Measurements from ENCODE around the gene USF2.

USF2 gene

DNA sequence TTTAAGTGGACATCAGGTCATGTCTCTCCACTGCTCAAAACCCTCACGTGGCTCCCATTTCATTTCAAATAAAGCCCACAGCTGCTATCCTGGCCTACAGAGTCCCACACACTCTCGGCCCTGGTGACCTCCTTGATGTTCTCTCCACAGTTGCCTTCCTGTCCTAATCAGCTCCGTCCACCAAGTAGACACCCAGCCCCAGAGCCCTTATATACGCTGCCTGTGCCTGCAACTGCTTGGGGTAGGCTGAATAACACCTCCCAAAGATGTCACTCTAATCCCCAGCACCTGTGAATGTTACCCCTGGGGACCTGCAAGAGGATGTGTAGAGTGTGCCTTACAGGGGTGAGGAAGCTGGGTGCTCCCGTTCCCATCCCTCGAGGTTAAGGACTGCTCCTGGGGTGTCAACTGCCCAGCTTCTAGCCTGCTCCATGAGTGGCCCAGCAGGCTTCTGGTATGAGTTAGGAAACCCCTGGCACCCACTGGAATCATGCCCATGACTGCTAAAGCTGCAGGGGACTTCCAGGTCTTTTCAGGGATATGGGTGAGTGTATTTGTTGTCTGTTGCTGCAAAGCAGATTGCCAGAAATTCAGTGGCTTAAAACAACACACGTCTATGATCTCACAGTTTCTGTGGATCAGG is 46.3 kb upstream of the USF2 start:
- TF ChIP-seq CTCF (IDR thresholded peaks at IDR 0.05; ENCODE audit: low read depth, low read length) (no peak), EZH2phosphoT487 (IDR thresholded peaks at IDR 0.05; ENCODE audit: low read depth) (no peak)
- Histone ChIP-seq H3K9me3 (ENCODE audit: insufficient read depth, low read length) (peaks cover 7% of the 10 kb centered on the region; the same call in 1 of the 2 replicates), H3K4me3 (ENCODE audit: low read length) (no peak overlapping the region), H4K20me1 (ENCODE audit: insufficient read depth, low read length) (no peaks in the 10 kb centered on the region), H3K36me3 (replicated peaks; ENCODE audit: low read depth, low read length) (no peaks in the 10 kb centered on the region), H3K4me2 (ENCODE audit: low read length) (no peak overlapping the region), H2AFZ (ENCODE audit: low read depth, low read length) (no peak overlapping the region), H3K27ac (ENCODE audit: low read length) (no peak overlapping the region), H3K4me1 (ENCODE audit: low read length) (no peaks in the 10 kb centered on the region), H3K9ac (ENCODE audit: low read length) (no peak overlapping the region), H3K79me2 (ENCODE audit: low read length) (no peaks in the 10 kb centered on the region), H3K27me3 (ENCODE audit: low read depth, low read length) (no peaks in the 10 kb centered on the region)

GRCh38 chr19:35223084-35223790 is 45.5 kb upstream of the USF2 start:
- no peaks in the 10 kb centered on the region for H3K27me3 ChIP-seq (ENCODE audit: low read depth, low read length)
- no peak overlapping the region for H3K4me3 ChIP-seq (ENCODE audit: low read length)
- H2AFZ ChIP-seq (ENCODE audit: low read depth, low read length): no peak overlapping the region
- peaks cover 7% of the 10 kb centered on the region; the same call in 1 of the 2 replicates for H3K9me3 ChIP-seq (ENCODE audit: insufficient read depth, low read length)
- no peaks in the 10 kb centered on the region for H3K4me1 ChIP-seq (ENCODE audit: low read length)
- H3K27ac ChIP-seq (ENCODE audit: low read length): no peak overlapping the region
- no peaks in the 10 kb centered on the region for H3K79me2 ChIP-seq (ENCODE audit: low read length)
- H3K36me3 ChIP-seq (replicated peaks; ENCODE audit: low read depth, low read length): no peaks in the 10 kb centered on the region
- no peak overlapping the region for H3K4me2 ChIP-seq (ENCODE audit: low read length)
- TF ChIP-seq EZH2phosphoT487 (IDR thresholded peaks at IDR 0.05; ENCODE audit: low read depth) (no peak), CTCF (IDR thresholded peaks at IDR 0.05; ENCODE audit: low read depth, low read length) (no peak)
- no peak overlapping the region for H3K9ac ChIP-seq (ENCODE audit: low read length)
- no peaks in the 10 kb centered on the region for H4K20me1 ChIP-seq (ENCODE audit: insufficient read depth, low read length)

- H3K27ac ChIP-seq (ENCODE audit: low read length): no peak overlapping the region
- H3K4me2 ChIP-seq (ENCODE audit: low read length): no peak overlapping the region
- TF ChIP-seq EZH2phosphoT487 (IDR thresholded peaks at IDR 0.05; ENCODE audit: low read depth): no peak
- TF ChIP-seq CTCF (IDR thresholded peaks at IDR 0.05; ENCODE audit: low read depth, low read length): no peak
- H3K4me1 ChIP-seq (ENCODE audit: low read length): no peaks in the 10 kb centered on the region
- H3K4me3 ChIP-seq (ENCODE audit: low read length): no peak overlapping the region
- H3K27me3 ChIP-seq (ENCODE audit: low read depth, low read length): no peaks in the 10 kb centered on the region
- peaks cover 6% of the 10 kb centered on the region; the same call in 1 of the 2 replicates for H3K9me3 ChIP-seq (ENCODE audit: insufficient read depth, low read length)
- no peaks in the 10 kb centered on the region for H3K79me2 ChIP-seq (ENCODE audit: low read length)
- H2AFZ ChIP-seq (ENCODE audit: low read depth, low read length): no peak overlapping the region
- H3K36me3 ChIP-seq (replicated peaks; ENCODE audit: low read depth, low read length): no peaks in the 10 kb centered on the region
- no peak overlapping the region for H3K9ac ChIP-seq (ENCODE audit: low read length)
- no peaks in the 10 kb centered on the region for H4K20me1 ChIP-seq (ENCODE audit: insufficient read depth, low read length)
Measured at GRCh38 chr19:35223862-35224505, 44.8 kb upstream of the USF2 start.
